GM21619 (cell line): Measurements from ENCODE around the gene ZNF416.

Source experiments
- ATAC-seq: cut with Tn5 transposase; IDR thresholded peaks from one replicate; pipeline ENCODE4 v1.9.1; 2021; ENCODE audit not compliant: unreplicated experiment

ZNF416 gene

GRCh38 chr19:57578487-57579205 lies at the start of gene ZNF416:
Gene ZNF416 (minus strand): TSS chr19:57578911. CDS start chr19:57578704, 207 bp downstream.
- peak; percentile 91 for ATAC-seq

- ATAC-seq: no peak
Observed at GRCh38 chr19:57623091-57623490, 44.4 kb upstream of the ZNF416 start.

- no peak for ATAC-seq
Observed at GRCh38 chr19:57620673-57621348, 42.1 kb upstream of the ZNF416 start.

GRCh38 chr19:57615346-57615745 lies 36.6 kb upstream of the ZNF416 start:
- no peak for ATAC-seq

GRCh38 chr19:57613941-57614743 lies 35.4 kb upstream of the ZNF416 start, which contains the start of gene ZNF134:
Gene ZNF134 (plus strand): TSS chr19:57614242. CDS start chr19:57619469, 5,227 bp downstream.
- peak; percentile 97 for ATAC-seq

- no peak for ATAC-seq
Observed at GRCh38 chr19:57611113-57611512, 32.4 kb upstream of the ZNF416 start.

GRCh38 chr19:57606931-57607330 lies 28.2 kb upstream of the ZNF416 start:
- no peak for ATAC-seq

- ATAC-seq: peak; percentile 95
Observed at GRCh38 chr19:57599761-57600383, 21.2 kb upstream of the ZNF416 start, which contains the start of gene ZNF530. Gene ZNF530 (plus strand): TSS chr19:57599885. CDS start chr19:57604346, 4,461 bp downstream.

GRCh38 chr19:57599377-57599760 lies 20.7 kb upstream of the ZNF416 start:
- peak; percentile 28 for ATAC-seq

- no peak for ATAC-seq
Observed at GRCh38 chr19:57587529-57587928, 8.8 kb upstream of the ZNF416 start.

GRCh38 chr19:57583521-57584416 lies 5.1 kb upstream of the ZNF416 start, which contains the start of gene ZIK1:
Gene ZIK1 (plus strand): TSS chr19:57584145. CDS start chr19:57584357, 212 bp downstream.
- peak; percentile 83 for ATAC-seq

GRCh38 chr19:57583104-57583520 lies 4.4 kb upstream of the ZNF416 start:
- ATAC-seq: no peak

GRCh38 chr19:57576661-57577060 lies 2.0 kb downstream of the ZNF416 start:
- no peak for ATAC-seq

- no peak for ATAC-seq
Observed at GRCh38 chr19:57572415-57572947, 6.2 kb downstream of the ZNF416 start.

- no peak for ATAC-seq
Observed at GRCh38 chr19:57570707-57571106, 8.0 kb downstream of the ZNF416 start.

GRCh38 chr19:57566396-57567265 lies 12.1 kb downstream of the ZNF416 start:
- ATAC-seq: no peak

- no peak for ATAC-seq
Observed at GRCh38 chr19:57563547-57563946, 15.2 kb downstream of the ZNF416 start.

- ATAC-seq: no peak
Observed at GRCh38 chr19:57560049-57560491, 18.6 kb downstream of the ZNF416 start.
